ENCODE data around the gene TKTL2.
A peak's percentile ranks its signal among the peaks of the same experiment; 100 is the strongest.

TKTL2 gene

GRCh38 chr4:163473576-163473975 lies at the start of gene TKTL2:
Gene TKTL2 (minus strand): TSS chr4:163473754. CDS start chr4:163473734, 20 bp downstream.
- H3K4me1 ChIP-seq (ENCODE audit: insufficient read depth, low read length), result no peaks in the 10 kb centered on the region
- H3K4me3 ChIP-seq (ENCODE audit: low read length), result no peak within 1 kb of the TSS
- H3K36me3 ChIP-seq (ENCODE audit: insufficient read depth, low read length), result no peaks in the 10 kb centered on the region
- H3K27me3 ChIP-seq (ENCODE audit: insufficient read depth, low read length), result peaks cover 4% of the 10 kb centered on the region
- H3K9me3 ChIP-seq (ENCODE audit: low read length), result no peaks in the 10 kb centered on the region
- no peak within 1 kb of the TSS for H2AFZ ChIP-seq (ENCODE audit: low read depth, low read length)

- H2AFZ ChIP-seq (ENCODE audit: low read depth, low read length), result no peak overlapping the region
- H3K9me3 ChIP-seq (ENCODE audit: low read length), result no peaks in the 10 kb centered on the region
- H3K4me1 ChIP-seq (ENCODE audit: insufficient read depth, low read length), result no peaks in the 10 kb centered on the region
- no peak overlapping the region for H3K4me3 ChIP-seq (ENCODE audit: low read length)
- H3K27me3 ChIP-seq (ENCODE audit: insufficient read depth, low read length), result no peaks in the 10 kb centered on the region
- peaks cover 74% of the 10 kb centered on the region for H3K36me3 ChIP-seq (ENCODE audit: insufficient read depth, low read length)
Measured at GRCh38 chr4:163515198-163515597, 41.6 kb upstream of the TKTL2 start.

- H3K27me3 ChIP-seq (ENCODE audit: insufficient read depth, low read length), result no peaks in the 10 kb centered on the region
- peaks cover 7% of the 10 kb centered on the region for H3K4me1 ChIP-seq (ENCODE audit: insufficient read depth, low read length)
- H2AFZ ChIP-seq (ENCODE audit: low read depth, low read length), result no peak overlapping the region
- no peak overlapping the region for H3K4me3 ChIP-seq (ENCODE audit: low read length)
- H3K9me3 ChIP-seq (ENCODE audit: low read length), result no peaks in the 10 kb centered on the region
- H3K36me3 ChIP-seq (ENCODE audit: insufficient read depth, low read length), result peaks cover 22% of the 10 kb centered on the region
Measured at GRCh38 chr4:163505374-163505773, 31.8 kb upstream of the TKTL2 start.

GRCh38 chr4:163500586-163500985 lies 27.0 kb upstream of the TKTL2 start:
- Histone ChIP-seq H3K4me1 (ENCODE audit: insufficient read depth, low read length) (peaks cover 7% of the 10 kb centered on the region), H3K27me3 (ENCODE audit: insufficient read depth, low read length) (no peaks in the 10 kb centered on the region), H3K4me3 (ENCODE audit: low read length) (no peak overlapping the region), H2AFZ (ENCODE audit: low read depth, low read length) (no peak overlapping the region), H3K9me3 (ENCODE audit: low read length) (no peaks in the 10 kb centered on the region), H3K36me3 (ENCODE audit: insufficient read depth, low read length) (peaks cover 3% of the 10 kb centered on the region)

GRCh38 chr4:163495900-163496299 lies 22.3 kb upstream of the TKTL2 start:
- H3K9me3 ChIP-seq (ENCODE audit: low read length), result no peaks in the 10 kb centered on the region
- H3K4me1 ChIP-seq (ENCODE audit: insufficient read depth, low read length), result peaks cover 8% of the 10 kb centered on the region
- H3K4me3 ChIP-seq (ENCODE audit: low read length), result peak overlapping the region; percentile 69
- no peaks in the 10 kb centered on the region for H3K27me3 ChIP-seq (ENCODE audit: insufficient read depth, low read length)
- H3K36me3 ChIP-seq (ENCODE audit: insufficient read depth, low read length), result peaks cover 3% of the 10 kb centered on the region
- no peak overlapping the region for H2AFZ ChIP-seq (ENCODE audit: low read depth, low read length)

GRCh38 chr4:163494360-163495241 lies 21.0 kb upstream of the TKTL2 start, which contains the start of gene TMA16:
Gene TMA16 (plus strand): TSS chr4:163494690. CDS start chr4:163494802, 112 bp downstream.
- H3K4me1 ChIP-seq (ENCODE audit: insufficient read depth, low read length), result peaks cover 8% of the 10 kb centered on the region
- H2AFZ ChIP-seq (ENCODE audit: low read depth, low read length), result peak within 1 kb of the TSS; percentile 83
- H3K4me3 ChIP-seq (ENCODE audit: low read length), result peak within 1 kb of the TSS; percentile 69
- no peaks in the 10 kb centered on the region for H3K27me3 ChIP-seq (ENCODE audit: insufficient read depth, low read length)
- peaks cover 3% of the 10 kb centered on the region for H3K36me3 ChIP-seq (ENCODE audit: insufficient read depth, low read length)
- H3K9me3 ChIP-seq (ENCODE audit: low read length), result no peaks in the 10 kb centered on the region

- Histone ChIP-seq H3K4me3 (ENCODE audit: low read length) (peak overlapping the region; percentile 69), H3K36me3 (ENCODE audit: insufficient read depth, low read length) (peaks cover 3% of the 10 kb centered on the region), H3K27me3 (ENCODE audit: insufficient read depth, low read length) (no peaks in the 10 kb centered on the region), H3K4me1 (ENCODE audit: insufficient read depth, low read length) (peaks cover 8% of the 10 kb centered on the region), H3K9me3 (ENCODE audit: low read length) (no peaks in the 10 kb centered on the region), H2AFZ (ENCODE audit: low read depth, low read length) (peak overlapping the region; percentile 83)
Measured at GRCh38 chr4:163493643-163494359, 20.2 kb upstream of the TKTL2 start.

- no peaks in the 10 kb centered on the region for H3K27me3 ChIP-seq (ENCODE audit: insufficient read depth, low read length)
- no peak overlapping the region for H2AFZ ChIP-seq (ENCODE audit: low read depth, low read length)
- peaks cover 8% of the 10 kb centered on the region for H3K4me1 ChIP-seq (ENCODE audit: insufficient read depth, low read length)
- no peaks in the 10 kb centered on the region for H3K9me3 ChIP-seq (ENCODE audit: low read length)
- peaks cover 3% of the 10 kb centered on the region for H3K36me3 ChIP-seq (ENCODE audit: insufficient read depth, low read length)
- H3K4me3 ChIP-seq (ENCODE audit: low read length), result no peak overlapping the region
Measured at GRCh38 chr4:163492951-163493504, 19.5 kb upstream of the TKTL2 start.

GRCh38 chr4:163489929-163490328 lies 16.4 kb upstream of the TKTL2 start:
- no peaks in the 10 kb centered on the region for H3K27me3 ChIP-seq (ENCODE audit: insufficient read depth, low read length)
- no peaks in the 10 kb centered on the region for H3K4me1 ChIP-seq (ENCODE audit: insufficient read depth, low read length)
- no peak overlapping the region for H3K4me3 ChIP-seq (ENCODE audit: low read length)
- peaks cover 4% of the 10 kb centered on the region for H3K9me3 ChIP-seq (ENCODE audit: low read length)
- no peak overlapping the region for H2AFZ ChIP-seq (ENCODE audit: low read depth, low read length)
- H3K36me3 ChIP-seq (ENCODE audit: insufficient read depth, low read length), result no peaks in the 10 kb centered on the region

- no peaks in the 10 kb centered on the region for H3K27me3 ChIP-seq (ENCODE audit: insufficient read depth, low read length)
- no peak overlapping the region for H3K4me3 ChIP-seq (ENCODE audit: low read length)
- H3K36me3 ChIP-seq (ENCODE audit: insufficient read depth, low read length), result no peaks in the 10 kb centered on the region
- peaks cover 4% of the 10 kb centered on the region for H3K9me3 ChIP-seq (ENCODE audit: low read length)
- H2AFZ ChIP-seq (ENCODE audit: low read depth, low read length), result no peak overlapping the region
- H3K4me1 ChIP-seq (ENCODE audit: insufficient read depth, low read length), result no peaks in the 10 kb centered on the region
Measured at GRCh38 chr4:163486321-163486720, 12.8 kb upstream of the TKTL2 start.

GRCh38 chr4:163485589-163485988 lies 12.0 kb upstream of the TKTL2 start:
- H3K9me3 ChIP-seq (ENCODE audit: low read length), result peaks cover 4% of the 10 kb centered on the region
- H3K4me1 ChIP-seq (ENCODE audit: insufficient read depth, low read length), result no peaks in the 10 kb centered on the region
- H2AFZ ChIP-seq (ENCODE audit: low read depth, low read length), result no peak overlapping the region
- H3K36me3 ChIP-seq (ENCODE audit: insufficient read depth, low read length), result no peaks in the 10 kb centered on the region
- peaks cover 5% of the 10 kb centered on the region for H3K27me3 ChIP-seq (ENCODE audit: insufficient read depth, low read length)
- H3K4me3 ChIP-seq (ENCODE audit: low read length), result no peak overlapping the region

GRCh38 chr4:163484906-163485305 lies 11.4 kb upstream of the TKTL2 start:
- no peak overlapping the region for H2AFZ ChIP-seq (ENCODE audit: low read depth, low read length)
- H3K9me3 ChIP-seq (ENCODE audit: low read length), result peaks cover 4% of the 10 kb centered on the region
- H3K4me3 ChIP-seq (ENCODE audit: low read length), result no peak overlapping the region

GRCh38 chr4:163482190-163482589 lies 8.6 kb upstream of the TKTL2 start:
- Histone ChIP-seq H2AFZ (ENCODE audit: low read depth, low read length) (no peak overlapping the region), H3K4me3 (ENCODE audit: low read length) (no peak overlapping the region), H3K9me3 (ENCODE audit: low read length) (peaks cover 1% of the 10 kb centered on the region), H3K36me3 (ENCODE audit: insufficient read depth, low read length) (no peaks in the 10 kb centered on the region), H3K27me3 (ENCODE audit: insufficient read depth, low read length) (peaks cover 8% of the 10 kb centered on the region), H3K4me1 (ENCODE audit: insufficient read depth, low read length) (no peaks in the 10 kb centered on the region)

More at GRCh38 chr4:163484906-163485305, 11.4 kb upstream of the TKTL2 start:
- Histone ChIP-seq H3K4me1 (ENCODE audit: insufficient read depth, low read length) (no peaks in the 10 kb centered on the region), H3K27me3 (ENCODE audit: insufficient read depth, low read length) (peaks cover 5% of the 10 kb centered on the region), H3K36me3 (ENCODE audit: insufficient read depth, low read length) (no peaks in the 10 kb centered on the region)
